NT2/D1 (cell line): Measurements from ENCODE around the gene COX19.
"Not testable (repeated sequence)": the region's sequence is repeated elsewhere in the genome, so short reads cannot be mapped to it uniquely, and the experiment has no call there.

Experiments
- DNase-seq: peaks from one replicate; pipeline ENCODE4 v3.0.0-alpha.2; 2011; ENCODE audit warnings: low read depth, low spot score
- H3K27me3 ChIP-seq: 2 replicates; pipeline ENCODE4 v1.6.0; 2011; ENCODE audit warnings: mild to moderate bottlenecking; ENCODE audit not compliant: insufficient read length, insufficient read depth
- H3K36me3 ChIP-seq: 2 replicates; pipeline ENCODE4 v1.6.1; 2011; ENCODE audit warnings: mild to moderate bottlenecking, low read length, mixed read lengths; ENCODE audit not compliant: insufficient read depth, insufficient read length
- H3K4me1 ChIP-seq: 2 replicates; pipeline ENCODE4 v1.5.1; 2011; ENCODE audit not compliant: insufficient read depth, insufficient read length
- H3K4me3 ChIP-seq: 2 replicates; pipeline ENCODE4 v1.5.1; 2011; ENCODE audit warnings: low read depth; ENCODE audit not compliant: insufficient read length
- H3K9ac ChIP-seq: 2 replicates; pipeline ENCODE4 v1.6.0; 2011; ENCODE audit warnings: low read depth; ENCODE audit not compliant: insufficient read length
- H3K9me3 ChIP-seq: 2 replicates; pipeline ENCODE4 v1.5.1; 2011; ENCODE audit warnings: mild to moderate bottlenecking, low read length; ENCODE audit not compliant: insufficient read depth
- SUZ12 ChIP-seq: IDR thresholded peaks from 2 replicates; pipeline ENCODE4 v1.6.1; 2011; ENCODE audit not compliant: insufficient read length, insufficient read depth; ENCODE audit errors: extremely low read depth
- YY1 ChIP-seq: IDR thresholded peaks from 2 replicates; pipeline ENCODE4 v1.6.1; 2011; ENCODE audit not compliant: insufficient read length, insufficient read depth
- ZNF274 ChIP-seq: IDR thresholded peaks from 2 replicates; pipeline ENCODE4 v1.6.1; 2011; ENCODE audit warnings: mild to moderate bottlenecking, low read depth, low read length

The COX19 gene

DNA sequence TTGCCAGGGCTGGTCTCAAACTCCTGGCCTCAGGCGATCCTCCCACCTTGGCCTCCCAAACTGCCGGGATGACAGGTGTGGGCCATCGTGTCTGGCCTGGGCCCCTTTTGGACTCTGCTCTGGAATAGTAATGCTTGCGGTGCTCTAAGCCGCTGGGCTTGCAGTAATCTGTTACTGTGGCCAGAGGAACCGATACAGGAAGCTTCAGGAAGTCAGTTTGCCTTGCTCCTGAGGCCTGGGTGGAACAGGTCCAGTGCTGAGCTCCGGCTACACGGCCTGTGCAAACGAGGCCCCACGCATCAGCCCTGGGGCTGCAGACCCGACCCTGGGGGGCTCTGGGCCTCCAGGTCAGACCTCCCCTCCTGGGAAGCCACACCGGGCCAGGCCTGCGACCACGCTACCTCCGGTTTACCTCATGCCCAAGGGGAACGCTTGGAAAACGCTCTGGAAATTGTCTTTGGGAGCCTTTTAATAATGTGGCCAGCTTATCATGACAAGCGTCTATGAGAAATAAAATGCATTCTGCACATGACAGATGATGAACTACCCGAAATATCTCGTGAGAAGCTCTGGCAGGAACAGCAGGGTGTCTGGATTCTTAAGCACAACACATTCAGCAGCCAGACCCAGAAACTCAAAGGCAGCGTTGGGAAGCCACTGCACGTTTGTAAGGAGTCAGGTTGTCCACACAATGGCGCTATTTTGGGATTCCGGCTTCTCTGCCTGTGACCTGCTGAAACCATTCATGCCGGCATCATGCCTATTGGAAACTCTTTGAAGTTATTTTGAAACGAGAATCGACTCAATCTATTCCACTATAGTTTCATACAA lies 10.7 kb downstream of the COX19 start:
- TF ChIP-seq YY1 (no peak), ZNF274 (no peak), SUZ12 (no peak)
- peaks cover 4% of the 10 kb centered on the region; the same call in 1 of the 2 replicates for H3K9me3 ChIP-seq
- H3K9ac ChIP-seq: peak overlapping the region; percentile 36
- no peak for DNase-seq
- H3K4me3 ChIP-seq: no peak overlapping the region
- H3K4me1 ChIP-seq: peaks cover 16% of the 10 kb centered on the region
- no peaks in the 10 kb centered on the region for H3K27me3 ChIP-seq
- peaks cover 42% of the 10 kb centered on the region for H3K36me3 ChIP-seq

DNA sequence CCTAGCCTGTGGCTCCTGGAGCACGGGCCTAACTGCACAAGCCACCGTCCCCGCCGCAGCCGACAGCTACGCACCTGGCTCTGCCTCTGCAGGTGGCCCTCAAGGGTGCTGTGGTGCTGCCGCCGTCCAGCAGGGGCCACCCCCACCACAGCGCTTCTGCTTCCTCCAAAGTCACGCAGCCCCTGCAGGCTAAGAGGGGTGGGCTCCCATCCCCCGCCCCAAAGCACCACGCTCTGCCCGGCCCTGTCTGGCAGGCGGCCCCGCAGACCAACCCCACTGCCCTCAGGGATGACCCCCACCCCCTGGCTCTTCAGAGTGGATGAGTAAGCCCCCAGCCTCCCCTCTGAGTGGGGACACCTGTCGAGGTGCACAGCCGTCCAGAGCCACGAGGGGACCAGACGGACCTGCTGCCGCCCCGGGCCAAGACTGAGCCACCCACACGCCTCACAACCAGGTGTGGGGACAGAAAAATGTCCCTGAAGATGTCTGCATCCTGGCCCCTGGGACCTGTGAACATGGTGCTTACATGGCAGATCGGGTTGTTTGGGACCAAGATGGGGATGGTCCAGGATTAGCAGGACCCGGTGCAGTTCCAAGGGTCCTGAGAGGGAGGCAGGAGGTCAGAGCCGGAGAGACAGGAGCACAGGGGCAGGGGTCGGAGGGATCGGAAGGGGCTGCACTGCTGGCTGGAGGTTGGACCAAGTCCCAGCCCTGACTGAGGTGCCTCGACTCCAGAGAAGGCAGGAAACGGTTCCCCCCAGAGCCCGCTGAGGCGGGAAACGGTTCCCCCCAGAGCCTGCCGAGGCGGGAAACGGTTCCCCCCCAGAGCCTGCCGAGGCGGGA lies 11.9 kb downstream of the COX19 start:
- Histone ChIP-seq H3K9me3 (peaks cover 4% of the 10 kb centered on the region; the same call in 1 of the 2 replicates), H3K4me3 (no peak overlapping the region), H3K36me3 (peaks cover 30% of the 10 kb centered on the region), H3K9ac (no peak overlapping the region), H3K4me1 (peaks cover 20% of the 10 kb centered on the region), H3K27me3 (no peaks in the 10 kb centered on the region)
- no peak for DNase-seq
- TF ChIP-seq SUZ12: no peak
- TF ChIP-seq YY1: no peak
- no peak for TF ChIP-seq ZNF274

DNA sequence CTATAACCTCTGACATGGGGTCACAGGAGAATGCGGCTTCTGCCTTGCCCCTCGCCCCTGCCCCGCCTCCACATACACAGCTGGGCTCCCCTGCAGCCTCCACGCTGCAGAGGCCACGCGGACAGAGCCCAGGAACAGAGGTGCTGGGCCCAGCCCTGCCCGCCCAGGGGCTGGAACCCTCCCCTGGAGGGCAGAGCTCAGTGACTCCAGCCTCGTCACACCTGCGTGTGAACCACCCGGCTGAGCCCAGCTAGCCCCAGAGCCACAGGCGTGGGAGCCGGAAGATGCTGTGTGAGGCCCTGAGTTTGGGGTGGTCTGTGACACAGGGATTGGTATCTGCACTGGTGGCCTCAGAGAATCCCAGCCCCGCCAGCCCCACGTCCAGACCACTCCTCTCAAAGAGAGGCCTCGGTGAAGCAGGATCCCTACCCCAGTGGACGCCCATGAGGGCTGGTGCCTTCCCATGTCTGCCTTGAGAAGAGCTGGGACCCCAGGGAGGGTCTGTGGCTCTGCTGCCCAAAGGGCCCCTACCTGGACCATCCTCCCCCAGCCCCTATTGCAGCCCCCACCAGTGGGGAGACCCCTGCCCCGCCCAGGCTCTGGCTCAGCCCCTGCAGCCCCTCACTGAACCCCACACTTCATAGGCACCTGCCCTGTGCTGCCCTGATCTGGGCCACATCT lies 12.8 kb downstream of the COX19 start:
- Histone ChIP-seq H3K9me3 (peaks cover 4% of the 10 kb centered on the region; the same call in 1 of the 2 replicates), H3K9ac (no peak overlapping the region), H3K36me3 (peaks cover 21% of the 10 kb centered on the region), H3K4me3 (no peak overlapping the region), H3K4me1 (peaks cover 26% of the 10 kb centered on the region), H3K27me3 (no peaks in the 10 kb centered on the region)
- TF ChIP-seq SUZ12 (no peak), ZNF274 (no peak), YY1 (no peak)
- DNase-seq: no peak

DNA sequence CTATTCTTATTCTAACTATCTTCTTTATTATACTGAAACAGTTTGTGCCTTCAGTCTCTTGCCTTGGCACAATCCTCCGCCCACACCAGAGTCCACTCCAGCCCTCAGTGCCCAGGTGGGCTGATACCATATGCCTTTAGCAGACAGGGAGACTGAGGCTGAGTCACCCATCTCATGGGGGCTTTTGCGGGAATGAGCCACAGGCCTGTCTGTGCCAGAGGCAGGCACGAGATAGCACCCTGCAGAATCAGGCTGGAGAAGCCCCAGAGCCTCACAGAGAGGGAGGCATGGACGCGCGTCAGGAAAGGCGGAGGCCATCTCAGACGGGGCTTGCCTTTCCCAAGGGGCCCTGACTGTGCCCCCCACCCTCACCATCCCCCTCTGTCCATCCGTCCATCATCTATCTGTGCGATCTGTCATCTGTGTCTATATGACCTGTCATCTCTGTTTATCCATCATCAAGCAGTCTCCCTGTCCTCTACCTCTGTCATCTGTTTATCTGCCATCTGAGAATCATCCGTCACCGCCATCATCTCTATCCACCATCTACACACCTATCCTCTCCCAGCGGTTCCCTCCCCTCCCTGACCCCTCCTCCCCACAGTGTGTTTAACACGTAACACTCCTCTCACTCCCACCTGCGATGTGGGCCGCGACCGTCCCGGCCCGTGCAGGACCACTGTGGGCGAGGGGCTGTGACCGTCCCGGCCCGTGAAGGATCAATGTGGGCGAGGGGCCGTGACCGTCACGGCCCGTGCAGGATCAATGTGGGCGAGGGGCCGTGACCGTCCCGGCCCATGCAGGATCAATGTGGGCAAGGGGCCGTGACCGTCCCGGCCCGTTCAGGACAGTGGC lies 13.6 kb downstream of the COX19 start:
- Histone ChIP-seq H3K27me3 (no peaks in the 10 kb centered on the region), H3K4me3 (no peak overlapping the region), H3K9ac (no peak overlapping the region), H3K36me3 (peaks cover 13% of the 10 kb centered on the region), H3K9me3 (peaks cover 4% of the 10 kb centered on the region; the same call in 1 of the 2 replicates), H3K4me1 (peaks cover 27% of the 10 kb centered on the region)
- DNase-seq: no peak
- TF ChIP-seq SUZ12: no peak
- no peak for TF ChIP-seq YY1
- no peak for TF ChIP-seq ZNF274

DNA sequence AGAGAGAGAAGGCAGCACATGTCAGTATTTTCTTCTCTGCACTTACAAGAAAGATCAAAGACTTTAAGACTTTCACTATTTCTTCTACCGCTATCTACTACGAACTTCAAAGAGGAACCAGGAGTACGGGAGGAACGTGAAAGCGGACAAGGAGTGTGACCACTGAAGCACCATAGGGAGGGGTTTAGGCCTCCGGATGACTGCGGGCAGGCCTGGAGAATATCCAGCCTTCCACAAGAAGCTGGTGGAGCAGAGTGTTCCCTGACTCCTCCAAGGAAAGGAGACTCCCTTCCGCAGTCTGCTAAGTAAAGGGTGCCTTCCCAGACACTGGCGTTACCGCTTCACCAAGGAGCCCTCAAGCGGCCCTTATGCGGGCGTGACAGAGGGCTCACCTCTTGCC lies 14.4 kb downstream of the COX19 start:
- H3K9me3 ChIP-seq, DNase-seq, H3K36me3 ChIP-seq, H3K27me3 ChIP-seq, H3K4me3 ChIP-seq, H3K9ac ChIP-seq: not testable (repeated sequence)
- H3K4me1 ChIP-seq: peaks cover 21% of the 10 kb centered on the region

DNA sequence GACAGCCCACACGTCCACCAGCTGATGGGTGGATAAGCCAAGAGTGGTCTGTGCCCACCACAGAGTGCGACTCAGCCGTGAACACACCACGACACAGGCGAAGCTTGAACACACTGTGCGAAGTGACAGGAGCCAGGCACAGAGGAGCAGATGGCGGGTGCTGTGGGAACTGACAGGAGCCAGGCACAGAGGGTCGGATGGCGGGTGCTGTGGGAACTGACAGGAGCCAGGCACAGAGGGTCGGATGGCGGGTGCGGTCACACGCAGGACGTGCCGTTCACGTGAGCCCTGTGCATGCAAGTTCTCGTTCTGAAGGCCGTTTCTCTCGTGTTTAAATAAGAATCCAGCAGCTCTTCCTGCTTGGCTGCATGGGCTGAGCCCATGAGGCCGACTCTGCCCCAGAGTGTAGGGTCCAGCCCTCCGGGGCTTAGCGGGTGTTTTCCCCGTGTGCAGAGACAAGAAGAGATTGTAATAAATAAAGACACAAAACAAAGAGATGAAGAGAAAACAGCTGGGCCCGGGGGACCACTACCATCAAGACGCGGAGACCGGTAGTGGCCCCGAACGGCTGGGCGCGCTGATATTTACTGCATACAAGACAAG lies 15.0 kb downstream of the COX19 start:
- Histone ChIP-seq H3K4me1 (peaks cover 18% of the 10 kb centered on the region), H3K9ac (no peak overlapping the region), H3K36me3 (peaks cover 3% of the 10 kb centered on the region), H3K4me3 (no peak overlapping the region), H3K27me3 (peaks cover 4% of the 10 kb centered on the region), H3K9me3 (peaks cover 4% of the 10 kb centered on the region; the same call in 1 of the 2 replicates)
- DNase-seq: no peak
- TF ChIP-seq ZNF274: no peak
- TF ChIP-seq SUZ12: no peak
- no peak for TF ChIP-seq YY1

DNA sequence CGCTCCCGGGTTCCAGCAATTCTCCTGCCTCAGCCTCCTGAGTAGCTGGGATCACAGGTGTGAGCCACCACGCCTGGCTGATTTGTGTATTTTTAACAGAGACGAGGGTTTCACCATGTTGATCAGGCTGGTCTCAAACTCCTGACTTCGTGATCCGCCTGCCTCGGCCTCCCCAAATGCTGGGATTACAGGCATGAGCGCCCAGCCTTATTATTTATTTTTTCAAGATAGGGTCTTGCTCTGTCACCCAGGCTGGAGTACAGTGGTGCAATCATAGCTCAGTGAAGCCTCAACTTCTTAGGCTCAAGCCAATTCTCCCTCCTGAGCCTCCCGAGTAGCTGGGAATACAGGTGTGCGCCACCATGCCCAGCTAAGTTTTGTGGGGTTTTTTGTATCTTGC lies 15.6 kb downstream of the COX19 start:
- not testable (repeated sequence) for DNase-seq, H3K9me3 ChIP-seq, H3K36me3 ChIP-seq, H3K27me3 ChIP-seq, H3K4me3 ChIP-seq, H3K9ac ChIP-seq
- peaks cover 18% of the 10 kb centered on the region for H3K4me1 ChIP-seq
